T47D (cell line): ENCODE data around the gene C14orf39.
"Not testable (repeated sequence)": the region's sequence is repeated elsewhere in the genome, so short reads cannot be mapped to it uniquely, and the experiment has no call there.

Experiments
- DNase-seq, 2 experiments: peaks; one replicate each; pipeline versions ENCODE4 v3.0.0 to v3.0.0-alpha.2; 2011 to 2012; ENCODE audit warnings: low read depth in 1 of 2, low spot score in 1 of 2
- JUND ChIP-seq: IDR thresholded peaks from 2 replicates; pipeline ENCODE4 v1.6.1; 2012; ENCODE audit warnings: low read depth
- in situ Hi-C: cut with HindIII; loops from 2 replicates; pipeline ENCODE4 v1.10.0; 2016; ENCODE audit warnings: low sequenced_read_pairs, low pct_unique_long_range_greater_than_20kb

C14orf39 gene

DNA sequence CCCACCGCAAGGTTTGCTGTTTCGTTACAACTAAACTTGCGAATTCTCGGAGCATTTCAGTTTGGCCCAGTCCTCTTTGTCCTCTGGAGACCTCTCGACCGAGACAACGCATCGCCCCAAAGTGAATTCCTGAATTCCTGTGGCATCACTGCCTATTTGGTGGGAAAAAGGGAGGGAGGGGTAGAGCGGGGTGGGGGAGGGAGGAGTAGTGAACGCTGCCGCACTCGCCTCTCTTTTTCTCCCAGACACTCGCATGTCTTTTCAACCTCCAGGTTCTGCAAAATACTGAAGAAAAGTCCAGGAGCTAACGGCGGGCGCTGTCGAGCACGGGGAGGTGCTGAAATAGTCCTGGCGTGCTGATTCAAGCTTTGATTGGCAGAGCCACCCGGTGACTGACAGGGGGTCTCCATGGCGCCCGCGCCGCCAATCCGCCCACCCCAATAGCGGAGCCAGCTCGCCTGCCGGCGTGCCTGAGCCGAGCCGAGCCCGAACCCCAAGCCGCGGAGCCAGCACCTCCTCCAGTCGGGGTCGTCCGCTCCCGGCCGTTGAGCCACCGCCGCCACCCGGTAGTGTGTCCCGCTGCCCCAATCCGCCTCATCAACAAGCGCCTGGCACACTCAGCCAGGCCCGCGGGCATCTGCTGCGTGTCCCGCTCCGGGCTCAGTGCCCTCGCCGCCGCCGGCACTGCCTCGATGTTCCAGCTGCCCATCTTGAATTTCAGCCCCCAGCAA is 23.0 kb upstream of the C14orf39 start, which contains the start of gene SIX6:
Gene SIX6 (plus strand): TSS at position 440 of the 731 bp plus-strand sequence. CDS start 253 bp downstream, at position 693.
- no peak for TF ChIP-seq JUND
- DNase-seq, result no peak
- in situ Hi-C loops, result no loop called here

DNA sequence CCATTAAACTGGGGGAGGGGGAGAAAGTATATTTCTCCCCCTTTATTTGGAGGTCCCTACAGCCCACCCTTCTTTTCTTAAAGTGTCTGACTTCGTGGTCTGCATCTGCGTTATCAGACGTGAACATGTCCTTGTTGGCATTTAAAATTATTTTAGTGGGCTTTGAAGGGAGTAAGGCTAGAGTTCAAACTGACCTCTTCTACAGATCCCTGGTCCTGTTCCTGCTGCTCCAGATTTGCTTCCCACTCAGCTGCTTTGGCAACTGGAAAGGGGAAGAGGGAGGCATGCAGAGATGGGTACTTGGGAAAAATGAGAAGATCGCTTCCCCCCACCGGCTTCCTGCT is 22.5 kb upstream of the C14orf39 start:
- no peak for DNase-seq
- in situ Hi-C loops, result no loop called here
- TF ChIP-seq JUND, result no peak

DNA sequence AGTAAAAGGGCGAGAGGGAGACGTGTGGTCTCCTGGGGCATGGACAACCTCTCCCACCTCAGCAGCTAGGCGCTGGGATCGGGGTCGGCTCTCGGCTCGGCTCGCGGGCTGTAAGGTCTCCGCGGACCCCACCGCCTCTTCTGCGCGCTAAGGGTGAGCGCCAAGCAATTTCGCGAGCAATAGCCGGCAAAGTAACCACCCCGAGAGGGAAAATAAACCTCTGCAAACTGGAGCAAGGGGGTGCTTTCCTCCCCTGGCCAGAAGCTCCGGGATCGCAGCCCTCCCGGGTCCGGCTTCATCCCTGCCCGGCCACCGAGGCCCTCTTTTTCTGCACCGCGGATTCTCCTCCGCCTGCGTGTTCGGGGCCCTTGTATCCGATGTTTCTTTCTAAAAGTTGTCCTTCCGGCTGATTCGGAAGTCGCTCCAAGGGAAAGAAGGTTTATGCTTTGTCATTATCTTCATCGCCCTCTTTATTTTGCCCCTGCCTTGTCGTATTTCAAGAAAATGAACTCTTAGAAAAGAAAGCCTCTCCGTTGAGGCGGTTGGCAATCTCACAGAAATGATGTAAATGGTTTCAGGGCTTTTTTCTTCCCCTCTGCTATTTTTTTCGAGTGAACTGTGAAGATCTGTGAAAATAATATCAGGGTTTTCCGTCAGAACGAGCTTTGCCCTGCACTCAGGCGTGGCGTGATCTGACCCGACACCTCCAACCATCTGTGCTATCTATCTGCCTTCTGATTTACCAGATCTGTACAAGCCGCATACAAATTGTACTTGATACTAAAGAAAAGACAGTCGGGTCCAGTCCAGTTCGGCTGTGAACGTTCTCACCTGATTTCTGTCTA is 21.3 kb upstream of the C14orf39 start:
- no peak for TF ChIP-seq JUND

DNA sequence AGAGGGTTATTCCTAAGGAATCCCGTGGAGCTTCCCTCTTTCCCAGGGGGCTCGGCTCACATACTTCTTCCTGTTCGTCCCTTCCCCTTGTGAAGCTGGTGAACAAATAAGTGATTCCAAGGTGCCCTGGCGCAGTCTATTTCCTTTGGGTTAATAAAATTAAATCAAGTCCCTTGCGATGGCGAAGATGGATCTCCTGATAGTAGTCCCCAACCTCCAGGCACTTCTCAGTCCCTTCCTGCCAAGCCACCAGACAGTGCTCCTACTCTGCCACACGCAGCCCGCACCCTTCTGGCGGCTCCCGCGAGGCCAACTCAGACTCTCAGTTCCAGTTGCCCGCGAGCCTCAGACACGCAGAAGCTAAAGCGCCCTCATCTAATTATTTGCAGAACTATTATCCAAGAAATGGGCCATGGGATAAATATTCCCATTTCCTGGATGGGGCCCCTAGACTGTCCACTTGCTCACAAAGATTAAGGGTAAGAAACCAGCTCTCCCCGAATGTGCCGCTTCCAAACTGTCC is 20.7 kb upstream of the C14orf39 start:
- in situ Hi-C loops, result no loop called here
- TF ChIP-seq JUND, result no peak
- no peak for DNase-seq

More for the DNA sequence above, 21.3 kb upstream of the C14orf39 start:
- no peak for DNase-seq
- in situ Hi-C loops, result no loop called here

DNA sequence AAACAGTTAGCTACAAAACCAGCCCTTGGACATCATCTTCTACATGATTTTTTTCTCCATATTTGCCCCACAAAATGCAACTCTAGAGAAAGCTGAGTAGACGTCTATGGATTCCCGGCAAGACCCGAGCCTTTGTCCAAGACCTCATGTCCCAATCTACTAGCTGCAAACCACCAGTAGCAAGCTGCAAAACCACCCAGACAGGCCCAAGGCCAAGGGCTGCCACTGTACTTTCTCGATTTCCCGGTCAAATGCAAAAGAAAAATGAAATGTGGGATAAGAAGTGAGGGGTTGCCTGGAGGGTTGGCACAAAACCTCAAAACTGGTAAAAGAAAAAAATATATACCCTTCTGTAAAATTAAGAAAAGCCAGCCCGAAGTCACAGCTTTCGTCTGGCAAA is 20.1 kb upstream of the C14orf39 start:
- no peak for TF ChIP-seq JUND
- in situ Hi-C loops, result no loop called here
- no peak for DNase-seq

DNA sequence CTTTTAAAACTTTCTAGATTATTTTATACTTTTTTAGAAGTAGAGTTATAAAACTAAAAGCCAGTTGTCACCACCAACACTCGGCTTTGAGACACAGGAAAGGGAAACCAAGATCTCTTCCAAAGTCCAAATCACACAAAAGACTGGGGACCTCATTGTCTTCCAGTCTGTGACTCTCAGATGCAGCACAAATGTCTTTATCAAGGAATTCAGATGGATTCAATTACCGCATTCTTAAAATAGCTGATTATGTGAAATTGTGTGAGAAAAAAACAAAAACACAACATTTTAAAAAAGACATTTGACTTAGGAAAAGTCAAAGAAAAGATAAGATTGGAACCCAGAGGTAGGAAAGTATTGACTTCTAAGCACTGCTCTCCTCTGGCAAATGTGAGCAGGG is 19.6 kb upstream of the C14orf39 start:
- no peak for TF ChIP-seq JUND
- in situ Hi-C loops, result no loop called here

DNA sequence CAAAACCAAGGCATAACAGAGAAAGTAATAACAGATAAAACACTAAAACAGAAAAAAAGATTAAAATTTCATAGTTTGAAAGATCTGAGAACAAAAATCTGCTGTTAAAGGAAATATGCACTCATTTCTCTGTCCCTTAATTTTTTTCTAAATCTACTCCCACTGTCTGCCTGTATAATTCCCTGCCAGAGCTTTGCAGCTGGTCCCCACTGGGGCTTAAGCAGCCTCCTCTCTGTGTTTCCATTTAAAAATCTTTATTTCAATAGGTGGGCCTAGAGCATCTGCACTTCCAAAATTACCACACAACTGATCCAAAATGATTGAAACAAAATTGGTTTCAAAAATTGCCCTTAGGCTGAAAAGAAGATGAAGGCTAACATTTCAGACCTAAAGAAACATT is 16.7 kb upstream of the C14orf39 start:
- TF ChIP-seq JUND, result no peak
- DNase-seq, result no peak
- in situ Hi-C loops, result no loop called here

More for the DNA sequence above, 19.6 kb upstream of the C14orf39 start:
- DNase-seq, result no peak

DNA sequence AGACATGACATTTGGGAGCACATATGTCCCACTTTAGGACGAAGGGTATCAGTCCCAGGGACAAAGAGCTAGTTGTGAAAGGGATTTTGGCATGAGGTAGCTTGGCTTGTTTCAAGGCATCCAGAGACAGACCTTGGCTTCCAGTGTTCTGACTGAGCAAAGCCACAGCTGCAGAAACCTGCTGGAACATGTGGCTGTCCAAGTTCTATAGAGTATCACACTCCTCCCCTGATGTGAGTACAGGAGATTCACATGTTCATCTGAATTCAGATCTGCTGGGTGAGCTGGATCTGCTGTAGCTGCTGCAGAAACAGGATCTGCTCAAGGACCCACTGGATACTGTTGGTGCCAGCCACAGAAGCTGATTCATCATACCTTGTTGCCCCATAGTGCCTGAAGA is 10.1 kb upstream of the C14orf39 start:
- in situ Hi-C loops, result no loop called here
- DNase-seq, result no peak
- TF ChIP-seq JUND, result no peak

DNA sequence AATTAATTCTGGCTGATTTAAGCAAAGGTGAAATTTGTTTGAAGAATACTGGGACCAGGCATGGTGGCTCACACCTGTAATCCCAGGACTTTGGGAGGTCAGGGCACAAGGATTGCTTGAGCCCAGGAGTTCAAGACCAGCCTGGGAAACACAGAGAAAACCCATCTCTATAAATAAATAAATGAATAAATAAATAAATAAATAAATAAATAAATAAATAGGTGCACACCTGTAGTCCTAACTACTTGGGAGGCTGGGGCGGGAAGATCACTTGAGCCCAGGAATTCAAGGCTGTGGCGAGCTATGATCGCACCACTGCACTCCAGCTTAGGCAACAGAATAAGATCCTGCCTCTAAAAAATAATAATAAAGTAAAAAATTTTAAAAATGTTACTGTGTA is 4.4 kb upstream of the C14orf39 start:
- TF ChIP-seq JUND, result no peak
- DNase-seq, result no peak
- in situ Hi-C loops, result no loop called here

DNA sequence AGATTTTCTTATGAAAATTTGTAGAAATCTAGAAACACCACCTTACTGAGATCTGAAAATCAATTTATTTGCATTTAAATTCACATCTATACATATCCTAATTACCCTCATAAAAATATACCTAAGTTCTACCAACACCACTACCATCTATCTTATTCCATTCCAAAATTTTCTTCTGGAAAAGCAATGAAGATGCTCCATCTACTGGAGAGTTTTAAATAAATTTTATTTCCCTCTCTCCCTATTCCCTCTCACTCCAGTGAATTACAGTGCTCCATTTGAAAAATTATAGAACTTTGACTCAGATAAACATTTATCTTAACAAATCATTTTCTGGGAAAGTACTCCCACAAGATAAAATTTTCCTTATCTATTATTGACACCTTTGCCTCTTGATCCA is 2.3 kb upstream of the C14orf39 start:
- in situ Hi-C loops, result no loop called here
- TF ChIP-seq JUND, result no peak
- peak; percentile 29 to 37 for DNase-seq

DNA sequence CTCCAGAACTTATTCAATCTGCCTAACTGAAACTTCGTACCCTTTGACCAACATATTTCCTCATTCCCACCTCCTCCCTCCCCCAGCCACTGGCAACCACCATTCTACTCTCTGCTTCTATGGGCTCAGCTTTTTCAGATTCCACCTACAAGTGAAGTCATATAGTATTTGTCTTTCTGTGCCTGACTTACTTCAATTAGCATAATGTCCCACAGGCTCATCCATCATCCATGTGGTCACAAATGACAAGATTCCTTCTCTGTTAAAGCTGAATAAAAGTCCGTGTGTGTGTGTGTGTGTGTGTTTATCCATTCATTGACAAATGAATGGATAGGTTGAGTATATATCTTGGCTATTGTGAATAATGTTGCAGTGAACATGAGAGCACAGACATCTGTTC is 1.3 kb upstream of the C14orf39 start:
- in situ Hi-C loops, result no loop called here
- no peak for TF ChIP-seq JUND
- no peak for DNase-seq

DNA sequence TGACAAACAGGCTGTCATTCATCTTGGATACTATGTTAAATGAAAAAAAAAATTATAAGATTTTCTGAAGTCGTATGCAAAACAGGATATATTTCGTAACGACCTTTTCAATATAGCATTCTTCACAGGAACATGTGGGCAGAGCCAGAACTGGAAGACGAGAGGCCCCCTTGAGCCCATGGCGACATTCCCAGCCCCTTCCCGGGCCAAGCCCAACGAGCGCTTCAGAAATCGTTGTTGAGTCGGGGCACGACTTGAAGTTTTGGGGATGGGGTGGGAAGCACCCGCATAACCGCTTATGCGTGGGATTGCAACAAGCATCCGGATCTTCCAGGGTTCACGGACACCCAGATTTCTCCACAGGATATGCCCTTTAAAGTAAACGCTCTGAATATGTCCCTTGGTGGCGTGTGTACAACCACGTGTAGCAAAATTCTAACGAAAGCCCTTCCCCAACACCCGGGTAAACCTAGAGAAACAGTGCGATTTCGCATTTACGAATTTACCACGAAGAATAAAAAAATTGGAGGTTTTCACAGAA is 736 bp downstream of the C14orf39 start:
- no peak for DNase-seq
- TF ChIP-seq JUND, result no peak
- in situ Hi-C loops, result no loop called here

DNA sequence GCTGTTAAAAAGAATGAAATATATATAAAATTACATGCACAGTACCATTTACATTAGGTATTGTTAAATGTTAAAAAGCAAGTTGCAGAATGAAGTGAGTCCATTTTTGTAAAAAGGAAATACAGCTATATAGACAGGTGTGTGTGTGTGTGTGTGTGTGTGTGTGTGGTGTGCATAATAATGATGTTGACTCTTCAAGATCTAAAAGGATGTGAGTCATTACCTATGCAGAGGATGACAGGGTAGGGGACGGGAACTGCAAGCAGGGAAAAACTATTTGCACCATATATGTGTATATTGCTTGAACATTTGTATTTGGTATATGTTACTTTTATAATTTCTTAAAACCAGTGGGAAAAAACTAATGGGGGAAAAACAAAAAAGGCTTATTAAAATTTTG is 3.1 kb downstream of the C14orf39 start:
- no peak for DNase-seq
- in situ Hi-C loops, result no loop called here
- TF ChIP-seq JUND, result no peak

DNA sequence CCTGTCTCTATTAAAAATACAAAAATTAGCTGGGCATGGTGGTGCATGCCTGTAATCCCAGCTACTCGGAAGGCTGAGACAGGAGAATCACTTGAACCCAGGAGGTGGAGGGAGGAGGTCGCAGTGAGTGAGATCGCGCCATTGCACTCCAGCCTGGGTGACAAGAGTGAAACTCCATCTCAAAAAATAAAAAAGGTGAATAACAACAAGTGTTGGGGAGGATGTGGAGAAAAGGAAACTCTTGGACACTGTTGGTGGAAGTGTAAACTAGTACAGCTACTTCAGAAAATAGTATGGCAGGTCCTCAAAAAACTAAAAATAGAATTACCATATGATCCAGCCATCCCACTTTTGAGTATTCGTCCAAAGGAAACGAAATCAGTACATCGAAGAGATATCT is 5.6 kb downstream of the C14orf39 start:
- in situ Hi-C loops, DNase-seq: not testable (repeated sequence)
